ENCODE measurements around the gene SCRG1.

Gene SCRG1

GRCh38 chr4:173398779-173399415 lies at the start of gene SCRG1:
Gene SCRG1 (minus strand): TSS chr4:173399116. CDS start chr4:173391414, 7,702 bp downstream.
- DNase-seq (ENCODE audit: low spot score): no peak

GRCh38 chr4:173448103-173448502 lies 49.2 kb upstream of the SCRG1 start:
- no peak for DNase-seq (ENCODE audit: low spot score)

GRCh38 chr4:173446416-173446815 lies 47.5 kb upstream of the SCRG1 start:
- peak; percentile 36 for DNase-seq (ENCODE audit: low spot score)

- DNase-seq (ENCODE audit: low spot score): no peak
These were observed 44.2 kb upstream of the SCRG1 start for GRCh38 chr4:173443121-173443520.

- no peak for DNase-seq (ENCODE audit: low spot score)
These were observed 43.5 kb upstream of the SCRG1 start for GRCh38 chr4:173442223-173442932.

GRCh38 chr4:173440888-173441287 lies 42.0 kb upstream of the SCRG1 start:
- DNase-seq (ENCODE audit: low spot score): no peak

- DNase-seq (ENCODE audit: low spot score): no peak
These were observed 37.9 kb upstream of the SCRG1 start for GRCh38 chr4:173436771-173437265.

- DNase-seq (ENCODE audit: low spot score): no peak
These were observed 37.2 kb upstream of the SCRG1 start for GRCh38 chr4:173436149-173436579.

GRCh38 chr4:173434231-173434630 lies 35.3 kb upstream of the SCRG1 start:
- no peak for DNase-seq (ENCODE audit: low spot score)

- no peak for DNase-seq (ENCODE audit: low spot score)
These were observed 34.5 kb upstream of the SCRG1 start for GRCh38 chr4:173433447-173433846.

GRCh38 chr4:173432430-173432829 lies 33.5 kb upstream of the SCRG1 start:
- no peak for DNase-seq (ENCODE audit: low spot score)

- DNase-seq (ENCODE audit: low spot score): no peak
These were observed 27.1 kb upstream of the SCRG1 start for GRCh38 chr4:173426064-173426463.

- no peak for DNase-seq (ENCODE audit: low spot score)
These were observed 26.2 kb upstream of the SCRG1 start for GRCh38 chr4:173424899-173425805.

- no peak for DNase-seq (ENCODE audit: low spot score)
These were observed 21.9 kb upstream of the SCRG1 start for GRCh38 chr4:173420801-173421200.

- DNase-seq (ENCODE audit: low spot score): peak; percentile 54
These were observed 21.4 kb upstream of the SCRG1 start for GRCh38 chr4:173420324-173420752.

GRCh38 chr4:173418639-173419038 lies 19.7 kb upstream of the SCRG1 start:
- DNase-seq (ENCODE audit: low spot score): no peak

GRCh38 chr4:173417833-173418232 lies 18.9 kb upstream of the SCRG1 start:
- DNase-seq (ENCODE audit: low spot score): no peak

- no peak for DNase-seq (ENCODE audit: low spot score)
These were observed 17.2 kb upstream of the SCRG1 start for GRCh38 chr4:173415885-173416653.

- DNase-seq (ENCODE audit: low spot score): no peak
These were observed 16.2 kb upstream of the SCRG1 start for GRCh38 chr4:173415092-173415491.

GRCh38 chr4:173414456-173414855 lies 15.5 kb upstream of the SCRG1 start:
- DNase-seq (ENCODE audit: low spot score): no peak

GRCh38 chr4:173413036-173413435 lies 14.1 kb upstream of the SCRG1 start:
- no peak for DNase-seq (ENCODE audit: low spot score)
